ENCODE measurements around the gene MAP1B. TPM values are rescaled to one million over a fixed set of nuclear protein-coding genes. Genes with fewer than 3 reads are reported as not detected.

MAP1B gene
- total RNA-seq, 1 donor from 2014 or later, result 2,530 TPM

DNA sequence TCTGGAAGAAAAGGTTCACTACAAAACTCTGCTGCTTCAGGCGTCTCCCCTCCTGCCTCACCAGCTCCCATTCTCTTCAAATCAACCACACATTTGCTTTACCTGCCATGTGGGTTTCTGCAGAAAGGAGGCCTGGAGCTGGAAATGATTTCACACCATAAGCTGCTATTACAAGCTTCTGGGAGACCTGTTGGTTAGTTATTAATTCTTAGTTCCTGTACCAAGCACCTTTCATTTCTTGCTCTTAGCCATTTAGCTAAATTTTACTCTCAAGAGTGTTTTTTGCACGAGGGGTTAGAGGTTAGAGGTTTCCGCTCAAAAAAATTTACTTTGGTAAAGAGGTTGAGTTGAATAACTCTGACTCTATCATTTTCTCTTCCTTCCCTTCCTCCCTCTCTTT lies 70.3 kb downstream of the MAP1B start:
- TF ChIP-seq, protein P1, sequence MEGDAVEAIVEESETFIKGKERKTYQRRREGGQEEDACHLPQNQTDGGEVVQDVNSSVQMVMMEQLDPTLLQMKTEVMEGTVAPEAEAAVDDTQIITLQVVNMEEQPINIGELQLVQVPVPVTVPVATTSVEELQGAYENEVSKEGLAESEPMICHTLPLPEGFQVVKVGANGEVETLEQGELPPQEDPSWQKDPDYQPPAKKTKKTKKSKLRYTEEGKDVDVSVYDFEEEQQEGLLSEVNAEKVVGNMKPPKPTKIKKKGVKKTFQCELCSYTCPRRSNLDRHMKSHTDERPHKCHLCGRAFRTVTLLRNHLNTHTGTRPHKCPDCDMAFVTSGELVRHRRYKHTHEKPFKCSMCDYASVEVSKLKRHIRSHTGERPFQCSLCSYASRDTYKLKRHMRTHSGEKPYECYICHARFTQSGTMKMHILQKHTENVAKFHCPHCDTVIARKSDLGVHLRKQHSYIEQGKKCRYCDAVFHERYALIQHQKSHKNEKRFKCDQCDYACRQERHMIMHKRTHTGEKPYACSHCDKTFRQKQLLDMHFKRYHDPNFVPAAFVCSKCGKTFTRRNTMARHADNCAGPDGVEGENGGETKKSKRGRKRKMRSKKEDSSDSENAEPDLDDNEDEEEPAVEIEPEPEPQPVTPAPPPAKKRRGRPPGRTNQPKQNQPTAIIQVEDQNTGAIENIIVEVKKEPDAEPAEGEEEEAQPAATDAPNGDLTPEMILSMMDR (IDR thresholded peaks at IDR 0.05; ENCODE audit: partially characterized antibody, unreplicated experiment), result no peak
- Mint-ChIP-seq H3K27ac (ENCODE audit: unreplicated experiment) (no peak overlapping the region), H3K27me3 (ENCODE audit: unreplicated experiment) (peaks cover 40% of the 10 kb centered on the region), H3K4me3 (ENCODE audit: unreplicated experiment) (peak overlapping the region; percentile 67), H3K4me1 (ENCODE audit: low read depth, unreplicated experiment) (peaks cover 67% of the 10 kb centered on the region), H3K36me3 (ENCODE audit: unreplicated experiment) (peaks cover 6% of the 10 kb centered on the region), H3K9me3 (ENCODE audit: unreplicated experiment) (peaks cover 58% of the 10 kb centered on the region)
- DNase-seq, result no peak

GRCh38 chr5:72179028-72179815 lies 71.9 kb downstream of the MAP1B start:
- DNase-seq, result no peak
- peaks cover 6% of the 10 kb centered on the region for H3K36me3 Mint-ChIP-seq (ENCODE audit: unreplicated experiment)
- peaks cover 41% of the 10 kb centered on the region for H3K27me3 Mint-ChIP-seq (ENCODE audit: unreplicated experiment)
- H3K4me1 Mint-ChIP-seq (ENCODE audit: low read depth, unreplicated experiment), result peaks cover 68% of the 10 kb centered on the region
- peaks cover 62% of the 10 kb centered on the region for H3K9me3 Mint-ChIP-seq (ENCODE audit: unreplicated experiment)
- H3K4me3 Mint-ChIP-seq (ENCODE audit: unreplicated experiment), result peak overlapping the region; percentile 28
- peak overlapping the region; percentile 85 for H3K27ac Mint-ChIP-seq (ENCODE audit: unreplicated experiment)
- TF ChIP-seq, protein P1 (IDR thresholded peaks at IDR 0.05; ENCODE audit: partially characterized antibody, unreplicated experiment), result no peak

- H3K36me3 Mint-ChIP-seq (ENCODE audit: unreplicated experiment), result peaks cover 6% of the 10 kb centered on the region
- peak overlapping the region; percentile 28 for H3K4me3 Mint-ChIP-seq (ENCODE audit: unreplicated experiment)
- peak overlapping the region; percentile 85 for H3K27ac Mint-ChIP-seq (ENCODE audit: unreplicated experiment)
- H3K4me1 Mint-ChIP-seq (ENCODE audit: low read depth, unreplicated experiment), result peaks cover 68% of the 10 kb centered on the region
- DNase-seq, result no peak
- H3K9me3 Mint-ChIP-seq (ENCODE audit: unreplicated experiment), result peaks cover 66% of the 10 kb centered on the region
- TF ChIP-seq, protein P1 (IDR thresholded peaks at IDR 0.05; ENCODE audit: partially characterized antibody, unreplicated experiment), result no peak
- peaks cover 39% of the 10 kb centered on the region for H3K27me3 Mint-ChIP-seq (ENCODE audit: unreplicated experiment)
Measured at GRCh38 chr5:72179816-72180440, 72.7 kb downstream of the MAP1B start.

DNA sequence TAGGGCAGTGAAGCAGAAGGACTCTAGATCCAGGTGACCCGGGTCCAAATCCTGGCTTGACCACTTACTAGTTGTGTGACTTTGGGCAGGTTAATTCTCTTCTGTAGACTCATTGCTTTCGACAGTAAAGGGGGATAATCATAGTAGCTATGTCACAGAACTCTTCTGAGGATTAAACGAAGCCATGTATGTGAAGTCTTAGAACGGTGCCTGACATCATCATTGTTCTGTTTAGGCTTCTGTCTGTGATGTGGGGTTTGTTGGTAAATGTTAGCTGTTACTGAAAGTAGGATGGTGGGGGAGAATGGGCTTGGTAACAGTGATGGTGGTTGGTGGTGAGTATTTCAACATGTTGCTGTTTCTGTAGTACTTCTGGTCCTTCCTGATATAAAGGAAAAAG lies 73.7 kb downstream of the MAP1B start:
- H3K36me3 Mint-ChIP-seq (ENCODE audit: unreplicated experiment), result peaks cover 2% of the 10 kb centered on the region
- H3K9me3 Mint-ChIP-seq (ENCODE audit: unreplicated experiment), result peaks cover 66% of the 10 kb centered on the region
- peak overlapping the region; percentile 23 for H3K4me3 Mint-ChIP-seq (ENCODE audit: unreplicated experiment)
- DNase-seq, result no peak
- peaks cover 69% of the 10 kb centered on the region for H3K4me1 Mint-ChIP-seq (ENCODE audit: low read depth, unreplicated experiment)
- peak overlapping the region; percentile 31 for H3K27ac Mint-ChIP-seq (ENCODE audit: unreplicated experiment)
- H3K27me3 Mint-ChIP-seq (ENCODE audit: unreplicated experiment), result peaks cover 42% of the 10 kb centered on the region
- TF ChIP-seq, protein P1 (IDR thresholded peaks at IDR 0.05; ENCODE audit: partially characterized antibody, unreplicated experiment), result no peak

- Mint-ChIP-seq H3K4me3 (ENCODE audit: unreplicated experiment) (peak overlapping the region; percentile 78), H3K36me3 (ENCODE audit: unreplicated experiment) (peaks cover 6% of the 10 kb centered on the region), H3K27me3 (ENCODE audit: unreplicated experiment) (peaks cover 48% of the 10 kb centered on the region), H3K4me1 (ENCODE audit: low read depth, unreplicated experiment) (peaks cover 72% of the 10 kb centered on the region), H3K9me3 (ENCODE audit: unreplicated experiment) (peaks cover 70% of the 10 kb centered on the region), H3K27ac (ENCODE audit: unreplicated experiment) (peak overlapping the region; percentile 91)
- no peak for DNase-seq
- TF ChIP-seq, protein P1 (IDR thresholded peaks at IDR 0.05; ENCODE audit: partially characterized antibody, unreplicated experiment), result no peak
Measured at GRCh38 chr5:72182686-72183085, 75.4 kb downstream of the MAP1B start.
